Heart left ventricle (tissue), 16 donors: ENCODE data around the gene ORMDL1. TPM values are rescaled to one million over a fixed set of nuclear protein-coding genes. Genes with fewer than 3 reads are reported as not detected.

Experiments used
- ATAC-seq, 4 donors: fragments of 200-7000 bp; cut with Tn5 transposase; one replicate each; pipeline ENCODE4 v1.9.1; 2020 to 2022; ENCODE audit warnings: moderate library complexity in 4 of 4, mild to moderate bottlenecking in 3 of 4, moderate number of reproducible peaks in 1 of 4
- DNase-seq, 5 donors: peaks; one replicate each; pipeline ENCODE4 v3.0.0-alpha.2; 2020
- H3K27ac ChIP-seq, 12 donors: fragments of 200-600 bp; sonication (generic) in 4 of 12; one replicate each; pipeline versions ENCODE4 v1.5.0 to v1.8.0; 2016 to 2022; ENCODE audit warnings: mild to moderate bottlenecking in 2 of 12
- H3K27me3 ChIP-seq, 9 donors: fragments of 200-600 bp; sonication (generic) in 2 of 9; one replicate each; pipeline versions ENCODE4 v1.5.1 to v1.8.0; 2016 to 2022; ENCODE audit warnings: mild to moderate bottlenecking in 3 of 9
- H3K36me3 ChIP-seq, 9 donors: fragments of 200-600 bp; sonication (generic) in 2 of 9; one replicate each; pipeline versions ENCODE4 v1.5.0 to v1.8.0; 2018 to 2022; ENCODE audit warnings: mild to moderate bottlenecking in 2 of 9
- H3K4me1 ChIP-seq, 12 donors: fragments of 200-600 bp; sonication (generic) in 4 of 12; one replicate each; pipeline versions ENCODE4 v1.5.0 to v1.8.0; 2016 to 2022; ENCODE audit warnings: mild to moderate bottlenecking in 3 of 12
- H3K4me3 ChIP-seq, 12 donors: fragments of 200-600 bp; sonication (generic) in 4 of 12; one replicate each; pipeline versions ENCODE4 v1.5.0 to v1.8.0; 2017 to 2022; ENCODE audit warnings: mild to moderate bottlenecking in 9 of 12, moderate library complexity in 4 of 12
- H3K9me3 ChIP-seq, 12 donors: fragments of 200-600 bp; sonication (generic) in 4 of 12; one replicate each; pipeline versions ENCODE4 v1.5.0 to v1.8.0; 2016 to 2022; ENCODE audit warnings: mild to moderate bottlenecking in 1 of 12
- POLR2A ChIP-seq, 2 donors: fragments of 450-650 bp; IDR thresholded peaks; one replicate each; pipeline ENCODE4 v1.6.1; 2017; ENCODE audit warnings: antibody characterized with exemption in 2 of 2, mild to moderate bottlenecking in 2 of 2, moderate library complexity in 2 of 2
- WGBS, 4 donors: extraction: QIAGEN DNeasy Blood & Tissue Kit in 2 of 4; methylation state at CpG; one replicate each; pipeline versions ENCODE4 v1.1.5 to v1.1.7; 2013 to 2018; 5-methylcytosine and 5-hydroxymethylcytosine counted together
- intact Hi-C, 10 donors: fragments of 100-400 bp; cut with DNase I; formaldehyde crosslinking; loops; one replicate each; pipeline versions ENCODE4 v1.11.1 to v1.14.2; 2022
- polyA plus RNA-seq, 2 donors: library from polyadenylated mRNA; stranded (reverse); fragments of 200-250 nt; gene quantifications; one replicate each; pipeline ENCODE4 v1.2.3, GENCODE V29; 2013
- total RNA-seq, 9 donors: library from RNA; depleted of rRNA in 2 of 9; stranded (reverse); fragments of >200 nt in 2 of 9; fragmentation: NEBNext Ultra II Directional in 3 of 9; extraction: Animal tissue kit (Norgen Biotek cat#: 25700) in 3 of 9; gene quantifications; one replicate each; pipeline versions ENCODE4 v1.1.0 to v1.2.4, GENCODE V29; 2016 to 2023
- TF ChIP-seq, protein P1 (sequence below), 12 donors: fragments of 200-600 bp; sonication (generic) in 4 of 12; IDR thresholded peaks; one replicate each; pipeline versions ENCODE4 v1.5.0 to v1.8.0; 2018 to 2022; ENCODE audit warnings: antibody characterized with exemption in 12 of 12, mild to moderate bottlenecking in 5 of 12
- donor health status: ischemic (EF 13 %, LVEDD 7.1; RV severe dilation, severe dysfunction).
- donor health status: healthy with polysubstance abuse.
- donor health status: DM: no; HTN: yes; CAD: no.
- donor health status: DM: no; HTN: no; CAD: no.
- donor health status: ischemic (EF 25% LVEDD 6.9; RV normal size, moderate dysfunction).
- donor health status: ischemic (EF 25% LVEDD 5.7; RV mildly dilated, moderate dysfunction).
- donor health status: healthy.
- donor health status: DM: yes; HTN: yes; CAD: no.
- donor health status: ischemic (EF 35%, LVEDD 5.7; RV mildly dilated, moderate dysfunction).
- donor health status: nonischemic (EF 11% LVEDD 7.7; RV severe dilation, severe dysfunction).
- donor health status: DM: yes; HTN: yes; CAD: no.
- donor health status: PGD.
- donor health status: ischemic (EF 29% LVEDD 5.4; RV normal size, mild dysfunction).
- donor health status: nonischemic (EF 23%, LVEDD 6.1; RV moderate dilation, normal function).

Gene ORMDL1
- total and polyA plus RNA-seq, 11 donors, result 14.3 to 40.3 (median 28.8) TPM

DNA sequence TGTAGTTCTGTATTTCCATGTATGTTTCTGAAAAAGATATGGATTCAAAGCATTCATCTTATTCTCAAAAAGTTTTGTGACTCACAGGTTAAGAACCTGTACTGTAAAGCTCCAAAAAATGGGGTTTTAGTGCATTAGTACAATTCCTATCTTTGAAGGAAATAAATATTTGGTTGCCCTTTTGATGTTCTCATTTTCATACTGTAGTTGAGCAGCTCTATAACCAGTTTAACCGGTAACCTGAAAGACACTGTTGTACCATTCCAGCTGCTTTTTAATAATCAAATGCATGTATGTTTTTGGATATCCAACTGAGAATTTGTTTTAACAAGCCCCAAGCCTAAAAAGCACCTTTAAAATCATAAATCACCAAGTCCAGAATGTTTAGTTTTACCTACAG lies 11.9 kb downstream of the ORMDL1 start:
- ATAC-seq (no peak), DNase-seq (no peak)
- H3K4me3 ChIP-seq, result no peak overlapping the region
- no peaks in the 10 kb centered on the region for H3K27me3 ChIP-seq
- intact Hi-C loops, result loop anchor here in 1 of 10 donors (10.0 kb wide), 1 partner anchor 327 kb away; the partner anchor contains the start of gene WDR75
- TF ChIP-seq, protein P1, sequence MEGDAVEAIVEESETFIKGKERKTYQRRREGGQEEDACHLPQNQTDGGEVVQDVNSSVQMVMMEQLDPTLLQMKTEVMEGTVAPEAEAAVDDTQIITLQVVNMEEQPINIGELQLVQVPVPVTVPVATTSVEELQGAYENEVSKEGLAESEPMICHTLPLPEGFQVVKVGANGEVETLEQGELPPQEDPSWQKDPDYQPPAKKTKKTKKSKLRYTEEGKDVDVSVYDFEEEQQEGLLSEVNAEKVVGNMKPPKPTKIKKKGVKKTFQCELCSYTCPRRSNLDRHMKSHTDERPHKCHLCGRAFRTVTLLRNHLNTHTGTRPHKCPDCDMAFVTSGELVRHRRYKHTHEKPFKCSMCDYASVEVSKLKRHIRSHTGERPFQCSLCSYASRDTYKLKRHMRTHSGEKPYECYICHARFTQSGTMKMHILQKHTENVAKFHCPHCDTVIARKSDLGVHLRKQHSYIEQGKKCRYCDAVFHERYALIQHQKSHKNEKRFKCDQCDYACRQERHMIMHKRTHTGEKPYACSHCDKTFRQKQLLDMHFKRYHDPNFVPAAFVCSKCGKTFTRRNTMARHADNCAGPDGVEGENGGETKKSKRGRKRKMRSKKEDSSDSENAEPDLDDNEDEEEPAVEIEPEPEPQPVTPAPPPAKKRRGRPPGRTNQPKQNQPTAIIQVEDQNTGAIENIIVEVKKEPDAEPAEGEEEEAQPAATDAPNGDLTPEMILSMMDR (IDR thresholded peaks at IDR 0.05), result no peak
- no peak for TF ChIP-seq POLR2A (IDR thresholded peaks at IDR 0.05)
- H3K36me3 ChIP-seq, result peaks cover 0 to 100% (median 84%) of the 10 kb centered on the region in 9 donors
- H3K4me1 ChIP-seq, result peaks cover 0 to 11% (median 2%) of the 10 kb centered on the region in 12 donors
- no peak overlapping the region for H3K27ac ChIP-seq
- no peaks in the 10 kb centered on the region for H3K9me3 ChIP-seq
- 93 to 95% (median 94%) methylated on average over 1 of the region's 1 CpG for WGBS, 4 donors

DNA sequence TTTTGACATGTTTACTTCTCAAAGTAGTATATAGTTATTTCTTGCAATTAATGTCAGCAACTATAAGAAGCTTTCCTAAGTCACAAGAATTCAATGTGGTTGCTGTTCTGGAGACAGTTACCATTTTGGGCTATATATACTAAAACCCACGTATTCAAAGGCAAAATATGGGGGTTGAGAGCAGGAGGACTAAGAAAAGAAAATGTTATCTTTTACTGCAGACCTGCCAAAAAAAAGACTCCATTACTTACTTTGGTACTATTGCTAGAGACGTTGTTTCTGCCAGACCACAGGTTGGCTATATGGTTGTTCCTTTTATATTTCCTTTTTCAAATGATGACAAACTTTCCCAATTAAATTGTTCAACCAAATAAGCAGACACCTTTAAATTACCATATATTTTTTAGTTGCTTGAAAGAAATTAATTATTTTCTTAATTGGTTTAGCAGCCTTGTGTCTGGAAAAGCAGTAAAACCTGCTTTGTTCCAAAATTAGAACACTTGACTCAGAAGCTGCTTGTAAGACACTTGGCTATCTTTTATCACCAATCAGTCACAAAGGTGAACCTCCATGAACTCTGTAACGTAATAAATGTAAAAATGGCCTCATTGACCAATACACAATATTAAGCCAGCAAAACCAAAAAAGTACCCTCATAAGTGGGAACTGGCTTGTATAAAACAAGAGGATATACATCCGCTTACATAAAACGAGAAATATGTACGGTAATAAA lies 13.4 kb downstream of the ORMDL1 start:
- ATAC-seq (peak in 2 of 4 donors; percentile 42 to 53), DNase-seq (no peak)
- Histone ChIP-seq H3K27ac (peak overlapping the region in 3 of 12 donors; percentile 3 to 26 (median 7)), H3K4me3 (no peak overlapping the region), H3K4me1 (peaks cover 0 to 11% (median 2%) of the 10 kb centered on the region in 12 donors), H3K36me3 (peaks cover 0 to 97% (median 80%) of the 10 kb centered on the region in 9 donors), H3K27me3 (no peaks in the 10 kb centered on the region), H3K9me3 (no peaks in the 10 kb centered on the region)
- intact Hi-C loops, result loop anchor here in 1 of 10 donors (10.0 kb wide), 1 partner anchor 326 kb away; the partner anchor contains the start of gene WDR75
- 30 to 55% (median 51%) methylated on average over 6 of the region's 6 CpGs for WGBS, 4 donors
- no peak for TF ChIP-seq POLR2A (IDR thresholded peaks at IDR 0.05)
- TF ChIP-seq, protein P1 (IDR thresholded peaks at IDR 0.05), result no peak

DNA sequence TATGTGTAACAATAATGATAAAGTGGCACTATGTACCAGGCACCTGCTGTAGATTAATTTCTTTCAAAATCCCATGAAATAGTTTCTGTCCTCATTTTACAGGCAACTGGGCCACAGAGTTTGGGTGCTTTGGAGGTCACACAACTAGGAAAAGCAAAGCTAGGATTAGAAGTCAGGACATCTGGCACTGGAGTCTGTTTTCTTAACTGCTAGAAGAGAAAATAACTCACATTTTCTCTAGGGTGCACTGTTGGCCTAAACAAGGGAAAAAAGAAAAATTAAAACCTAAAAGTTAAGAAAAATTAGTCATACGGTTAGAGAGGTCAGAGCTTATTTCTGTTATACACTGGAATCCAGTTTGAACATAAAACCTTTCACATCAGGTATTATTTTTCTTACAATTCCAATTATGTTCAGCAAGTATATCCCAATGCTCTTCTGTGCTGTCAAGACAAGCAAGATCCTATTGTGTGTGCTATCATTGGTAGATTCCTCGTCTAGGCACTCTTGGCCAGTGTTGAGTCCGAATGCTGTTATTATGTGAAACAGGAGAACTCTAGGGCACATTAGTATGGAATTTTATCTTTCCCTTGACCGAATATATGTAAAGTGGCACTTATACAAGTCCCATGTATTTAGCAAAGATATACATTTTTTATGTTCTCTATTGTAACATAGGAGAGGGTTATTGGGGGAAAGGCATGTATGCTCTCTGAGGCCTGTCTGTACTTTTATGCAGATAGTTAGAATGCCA lies 20.1 kb downstream of the ORMDL1 start:
- Histone ChIP-seq H3K27me3 (no peaks in the 10 kb centered on the region), H3K9me3 (no peaks in the 10 kb centered on the region), H3K36me3 (peaks cover 0 to 30% (median 24%) of the 10 kb centered on the region in 9 donors), H3K27ac (peak overlapping the region in 1 of 12 donors; percentile 83), H3K4me1 (peaks cover 0 to 19% (median 12%) of the 10 kb centered on the region in 12 donors), H3K4me3 (peak overlapping the region in 5 of 12 donors; percentile 73 to 90 (median 83))
- WGBS, 4 donors, result 83 to 90% (median 89%) methylated on average over 4 of the region's 4 CpGs
- ATAC-seq (no peak), DNase-seq (no peak)
- intact Hi-C loops, result loop anchor here in 5 of 10 donors (1.0 to 5.0 kb wide), 4 partner anchors 20 to 103 kb away; partner anchors contain the start of genes ASNSD1 (in 3 of the 5), ORMDL1 (in 2 of the 5) and PMS1 (in 2 of the 5)
- no peak for TF ChIP-seq POLR2A (IDR thresholded peaks at IDR 0.05)
- TF ChIP-seq, protein P1 (IDR thresholded peaks at IDR 0.05), result no peak
